ENCODE results near the gene FDCSP. TPM values are rescaled to one million over a fixed set of nuclear protein-coding genes. Genes with fewer than 3 reads are reported as not detected.

FDCSP gene
- total RNA-seq, 1 experiment from 2014 or later, result not detected

- ChIA-PET POLR2A (ENCODE audit: unreplicated experiment) (no interaction called here), CTCF (interaction anchor here (0.7 to 1.3 kb wide), 3 partner anchors 87 to 376 kb away, joined by 3 to 5 read pairs (median 5); no protein-coding TSS in a partner anchor)
- no peak overlapping the region for H3K4me2 ChIP-seq
- H3K4me1 ChIP-seq (replicated peaks; ENCODE audit: insufficient read depth), result no peaks in the 10 kb centered on the region
- H3K36me3 ChIP-seq (ENCODE audit: low read depth), result no peaks in the 10 kb centered on the region
- no peak overlapping the region for H2AFZ ChIP-seq
- H3K27me3 ChIP-seq (ENCODE audit: insufficient read depth, low read depth), result no peaks in the 10 kb centered on the region
- H3K4me3 ChIP-seq, result no peak overlapping the region
- H3F3A ChIP-seq (ENCODE audit: insufficient read depth, low read depth), result no peaks in the 10 kb centered on the region
- DNase-seq, result peak in 1 of 2 experiments; percentile 7
- no peak overlapping the region for H3K27ac ChIP-seq
- no peaks in the 10 kb centered on the region for H3K79me2 ChIP-seq (ENCODE audit: low read depth)
- intact Hi-C loops (cut with micrococcal nuclease; ENCODE audit: unreplicated experiment), result loop anchor here (1.0 to 10.0 kb wide), 4 partner anchors 86 to 866 kb away; no protein-coding TSS in a partner anchor
- H3K9me2 ChIP-seq (ENCODE audit: insufficient read depth), result no peaks in the 10 kb centered on the region
- H3K9me3 ChIP-seq (ENCODE audit: insufficient read depth, low read depth), result no peaks in the 10 kb centered on the region
- no peaks in the 10 kb centered on the region for H4K20me1 ChIP-seq (ENCODE audit: insufficient read depth)
- TF ChIP-seq CTCF (conservative IDR thresholded peaks at IDR 0.05) (peak; percentile 69), EZH2 (IDR thresholded peaks at IDR 0.05; ENCODE audit: low read depth) (no peak)
- no TSS peak for BruUV-seq (replicated peaks)
Measured at GRCh38 chr4:70183168-70183939, 42.6 kb upstream of the FDCSP start.

GRCh38 chr4:70183940-70184246 is 42.0 kb upstream of the FDCSP start:
- CTCF ChIA-PET, result interaction anchor here (1.2 to 1.3 kb wide), 2 partner anchors 287 to 375 kb away, joined by 3 to 5 read pairs; no protein-coding TSS in a partner anchor
- DNase-seq, result no peak
- Histone ChIP-seq H3K4me3 (no peak overlapping the region), H4K20me1 (ENCODE audit: insufficient read depth) (no peaks in the 10 kb centered on the region), H3K4me2 (no peak overlapping the region), H3K4me1 (replicated peaks; ENCODE audit: insufficient read depth) (no peaks in the 10 kb centered on the region), H3K9me3 (ENCODE audit: insufficient read depth, low read depth) (no peaks in the 10 kb centered on the region), H3K79me2 (ENCODE audit: low read depth) (no peaks in the 10 kb centered on the region), H2AFZ (no peak overlapping the region), H3K36me3 (ENCODE audit: low read depth) (no peaks in the 10 kb centered on the region), H3F3A (ENCODE audit: insufficient read depth, low read depth) (no peaks in the 10 kb centered on the region), H3K9me2 (ENCODE audit: insufficient read depth) (no peaks in the 10 kb centered on the region), H3K27me3 (ENCODE audit: insufficient read depth, low read depth) (no peaks in the 10 kb centered on the region), H3K27ac (no peak overlapping the region)
- no TSS peak for BruUV-seq (replicated peaks)
- intact Hi-C loops (cut with micrococcal nuclease; ENCODE audit: unreplicated experiment), result loop anchor here (1.0 to 10.0 kb wide), 4 partner anchors 85 to 867 kb away; no protein-coding TSS in a partner anchor
- TF ChIP-seq CTCF (conservative IDR thresholded peaks at IDR 0.05), result peak; percentile 48
- no peak for TF ChIP-seq EZH2 (IDR thresholded peaks at IDR 0.05; ENCODE audit: low read depth)
- POLR2A ChIA-PET (ENCODE audit: unreplicated experiment), result no interaction called here

- ChIA-PET CTCF (no interaction called here), POLR2A (ENCODE audit: unreplicated experiment) (no interaction called here)
- BruUV-seq (replicated peaks), result no TSS peak
- H3K9me3 ChIP-seq (ENCODE audit: insufficient read depth, low read depth), result no peaks in the 10 kb centered on the region
- no peak overlapping the region for H3K4me3 ChIP-seq
- no peak overlapping the region for H3K27ac ChIP-seq
- DNase-seq, result no peak
- no peak overlapping the region for H3K4me2 ChIP-seq
- H3K79me2 ChIP-seq (ENCODE audit: low read depth), result no peaks in the 10 kb centered on the region
- H2AFZ ChIP-seq, result no peak overlapping the region
- no peaks in the 10 kb centered on the region for H4K20me1 ChIP-seq (ENCODE audit: insufficient read depth)
- H3K36me3 ChIP-seq (ENCODE audit: low read depth), result no peaks in the 10 kb centered on the region
- H3K4me1 ChIP-seq (replicated peaks; ENCODE audit: insufficient read depth), result no peaks in the 10 kb centered on the region
- TF ChIP-seq CTCF (conservative IDR thresholded peaks at IDR 0.05) (no peak), EZH2 (IDR thresholded peaks at IDR 0.05; ENCODE audit: low read depth) (no peak)
- H3F3A ChIP-seq (ENCODE audit: insufficient read depth, low read depth), result no peaks in the 10 kb centered on the region
- no peaks in the 10 kb centered on the region for H3K9me2 ChIP-seq (ENCODE audit: insufficient read depth)
- intact Hi-C loops (cut with micrococcal nuclease; ENCODE audit: unreplicated experiment), result loop anchor here (10.0 kb wide), 1 partner anchor 502 kb away; no protein-coding TSS in a partner anchor
- H3K27me3 ChIP-seq (ENCODE audit: insufficient read depth, low read depth), result no peaks in the 10 kb centered on the region
Measured at GRCh38 chr4:70187216-70187615, 38.7 kb upstream of the FDCSP start.
